Stimulated activated CD4-positive, alpha-beta T cell treated with anti-CD3 and anti-CD28 coated beads, Interleukin-2, amount 100 ng/mL, for 4 hours (primary cell): Measurements from ENCODE around the gene TREM1.
"Not testable (repeated sequence)": the region's sequence is repeated elsewhere in the genome, so short reads cannot be mapped to it uniquely, and the experiment has no call there.

Experiments
- DNase-seq: peaks from one replicate; pipeline ENCODE4 v3.0.0-alpha.2; 2020; ENCODE audit warnings: low read depth

Gene TREM1

DNA sequence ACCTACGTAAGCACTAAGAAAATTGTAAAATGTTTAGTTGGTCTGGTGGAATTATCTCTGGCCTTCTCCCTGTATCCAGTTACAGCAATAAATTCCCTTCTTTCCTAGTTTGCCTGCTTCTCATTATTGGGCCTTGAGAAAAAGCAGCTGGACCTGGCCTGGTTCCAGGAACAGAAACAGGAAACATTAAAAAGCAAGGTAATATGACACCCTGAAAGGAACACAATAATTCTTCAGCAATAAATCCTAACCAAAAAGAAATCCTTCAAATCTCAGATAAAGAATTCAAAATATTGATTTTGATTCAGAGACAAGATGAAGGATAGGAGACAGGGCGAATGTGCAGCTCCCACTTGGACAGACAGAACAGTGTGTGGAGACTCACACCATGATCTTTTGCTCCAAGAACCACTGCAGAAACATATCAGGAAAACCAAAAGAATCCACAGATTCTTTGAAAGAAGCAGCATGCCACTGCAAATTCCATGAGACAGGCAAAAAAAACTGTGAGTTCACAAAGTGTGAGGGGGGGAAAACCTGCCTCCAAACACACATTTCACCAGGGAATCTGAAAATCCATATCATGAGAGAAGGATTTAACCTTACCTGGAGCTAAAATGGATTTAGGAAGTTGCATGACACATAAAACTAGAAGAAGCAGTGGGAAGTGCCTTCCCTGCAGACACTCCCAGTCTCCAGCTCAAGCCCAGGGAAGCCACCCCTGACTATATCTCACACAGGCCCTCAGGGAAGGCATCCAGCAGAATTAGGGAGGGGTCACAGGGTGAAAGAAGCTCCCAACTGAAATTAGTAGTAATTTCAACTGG, 28.9 kb downstream of the TREM1 start:
- DNase-seq = no peak

DNA sequence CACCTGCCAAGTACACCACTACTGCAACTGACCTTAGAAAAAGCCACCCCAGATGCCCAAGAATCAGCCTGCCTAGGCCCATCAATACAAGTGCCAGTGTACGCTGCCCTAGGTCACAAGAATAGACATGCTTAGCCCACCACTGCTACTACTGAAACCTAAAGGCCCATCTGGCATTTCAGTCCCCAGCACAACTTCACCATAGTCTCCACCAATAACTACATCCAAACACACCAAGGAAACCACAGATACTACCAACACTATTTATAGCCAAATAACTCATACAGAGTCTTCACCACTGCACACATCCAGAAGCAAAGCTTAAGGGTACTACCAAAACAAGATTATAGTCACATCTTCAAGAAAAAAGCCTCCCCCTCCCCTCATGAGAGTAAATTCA, 30.1 kb downstream of the TREM1 start:
- DNase-seq = no peak

DNA sequence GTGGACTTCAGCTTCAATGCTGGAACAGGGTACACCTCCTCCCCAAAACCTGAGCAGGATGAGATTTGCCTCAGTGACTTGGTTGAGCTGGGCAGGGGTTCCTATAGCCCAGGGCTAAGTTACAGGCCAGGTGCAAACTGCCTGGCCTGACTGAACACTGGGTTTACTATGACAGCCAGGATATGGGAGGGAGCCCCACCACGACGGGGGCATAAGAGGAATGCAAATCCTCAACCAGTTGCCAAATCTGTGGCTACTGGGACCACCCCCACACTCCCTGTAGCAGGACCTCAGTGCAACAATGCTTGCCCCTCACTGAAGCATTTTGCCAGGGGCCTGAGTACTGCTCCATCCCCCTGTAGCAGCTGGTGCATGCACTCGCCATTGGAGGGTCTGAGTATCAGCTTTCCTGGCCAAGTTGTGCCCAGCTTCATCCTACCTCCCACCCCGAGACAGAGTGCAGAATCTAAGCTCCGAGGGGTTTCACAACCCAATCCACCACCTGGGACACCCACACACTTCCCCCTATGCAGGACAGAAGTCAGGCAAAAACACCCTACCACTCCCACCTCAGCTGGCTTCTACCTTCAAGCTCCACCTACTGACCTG, 30.7 kb downstream of the TREM1 start:
- DNase-seq = no peak

DNA sequence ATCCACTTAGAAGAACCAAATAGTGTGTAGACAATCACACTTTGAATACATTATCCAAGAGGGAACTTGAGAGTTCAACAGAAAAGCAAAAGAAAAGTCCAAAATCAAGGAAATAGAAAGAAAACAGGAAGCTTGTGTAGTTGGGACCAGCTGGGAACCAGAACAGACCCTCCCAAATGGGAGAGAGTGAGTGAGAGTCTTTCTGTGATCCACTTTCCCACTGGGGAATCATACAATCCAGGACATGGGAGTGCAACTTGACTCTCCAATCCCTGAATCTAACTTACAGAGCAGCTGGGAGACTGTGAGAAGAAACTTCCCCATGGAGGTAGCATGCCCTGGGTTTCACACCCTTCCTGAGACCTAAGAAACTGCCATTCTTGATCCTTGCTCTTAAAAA, 31.4 kb downstream of the TREM1 start:
- no peak for DNase-seq

DNA sequence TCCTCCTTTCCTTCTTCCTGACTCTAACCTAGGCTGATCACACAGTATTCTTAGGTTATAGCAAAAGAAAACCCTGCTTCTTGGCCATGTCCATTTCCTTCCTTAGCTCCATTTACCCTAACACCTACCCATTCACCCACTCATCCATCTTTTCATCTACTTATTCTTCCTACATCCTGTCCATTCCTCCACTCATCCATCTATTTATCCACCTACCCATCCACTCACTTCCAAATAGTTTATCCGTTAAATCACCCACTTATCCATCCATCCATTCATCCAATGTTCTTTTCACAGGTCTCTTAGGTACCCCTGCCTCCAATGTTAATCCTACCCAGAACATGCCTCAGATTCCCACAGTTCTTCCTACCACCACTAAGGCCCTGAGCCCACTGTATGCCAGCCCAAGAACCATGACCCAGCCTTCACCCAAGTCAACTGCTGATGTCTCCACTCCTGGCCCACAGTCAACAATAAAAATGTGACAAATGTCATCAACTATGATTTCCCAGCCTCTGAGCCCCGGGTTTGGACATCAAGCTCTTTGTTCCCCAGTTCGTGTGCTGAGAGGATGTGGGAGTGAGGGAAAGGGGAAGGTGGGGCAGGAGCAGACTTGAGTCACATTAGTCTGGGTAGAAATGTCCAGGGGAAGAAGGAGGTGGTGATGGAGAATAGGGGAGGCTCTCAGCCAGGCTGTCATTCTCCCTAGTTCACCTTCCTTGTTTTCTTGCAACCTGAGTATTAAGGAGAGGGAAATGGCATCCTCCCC, 33.9 kb downstream of the TREM1 start:
- DNase-seq = no peak

DNA sequence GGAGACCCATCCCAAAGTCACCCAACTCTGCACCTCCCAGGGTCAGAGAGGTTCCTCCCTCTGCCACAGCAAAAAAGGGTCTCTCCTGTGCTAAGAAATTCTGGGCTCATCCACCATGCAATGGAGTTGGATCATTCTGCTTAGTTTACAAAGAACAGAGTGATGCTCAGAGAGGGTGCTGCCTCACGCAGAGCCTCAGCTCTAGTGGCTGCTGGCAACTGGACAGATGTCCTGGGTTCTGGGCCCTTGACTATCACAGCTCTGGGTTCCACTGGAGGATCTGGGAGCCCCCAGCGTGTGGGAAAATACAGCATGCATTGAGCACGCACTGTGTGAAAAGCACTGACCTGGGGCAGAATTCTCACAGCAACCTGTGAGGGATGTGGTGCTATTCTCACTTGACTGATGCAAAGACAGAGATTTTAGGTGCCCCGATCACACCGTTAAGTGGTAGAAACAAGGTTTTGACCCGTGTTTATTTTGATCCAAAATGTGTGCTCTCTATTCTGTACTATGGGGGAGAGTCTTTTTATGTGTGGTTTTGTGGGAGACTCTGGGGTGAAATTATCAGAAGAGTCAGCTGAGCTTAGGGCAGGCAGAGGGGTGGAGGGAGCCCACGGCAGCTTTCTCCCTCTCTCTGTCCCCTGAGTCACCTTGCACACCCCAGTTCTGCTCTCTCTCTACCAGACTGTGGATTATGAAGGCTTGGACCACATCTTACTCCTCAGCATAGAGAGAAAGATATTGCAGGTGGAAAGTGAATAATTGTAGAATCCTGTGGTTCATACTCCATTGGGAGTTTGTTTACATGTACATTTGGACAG, 38.4 kb downstream of the TREM1 start:
- DNase-seq = no peak

DNA sequence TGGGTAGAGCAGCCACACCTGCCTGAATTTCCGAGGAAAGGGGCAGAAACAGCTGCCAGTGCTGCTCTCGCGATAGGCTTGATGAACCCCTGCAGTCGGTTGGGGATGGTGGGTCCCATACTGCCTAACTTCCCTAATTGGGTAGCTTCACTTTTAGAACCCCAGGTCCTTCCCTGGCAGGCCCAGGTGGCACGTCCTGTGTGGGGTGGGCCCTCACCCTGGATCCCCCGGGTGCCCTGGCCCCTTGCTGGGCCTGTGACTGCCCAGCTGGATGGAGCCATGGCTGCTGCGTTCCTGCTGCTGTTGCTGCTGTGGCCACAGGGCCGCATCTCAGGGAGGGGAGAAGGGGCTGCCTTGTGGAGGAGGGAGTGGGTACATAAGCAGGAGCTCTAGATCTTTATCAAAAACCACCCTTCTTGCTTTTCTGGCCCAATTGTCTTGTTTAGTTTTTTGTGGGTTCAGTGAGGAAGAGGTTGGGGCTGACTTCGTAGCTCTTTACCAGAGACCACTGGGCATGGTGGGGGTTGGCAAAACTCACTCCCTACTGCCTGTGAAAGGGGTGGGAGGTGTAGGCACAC, 39.1 kb downstream of the TREM1 start:
- DNase-seq = no peak

DNA sequence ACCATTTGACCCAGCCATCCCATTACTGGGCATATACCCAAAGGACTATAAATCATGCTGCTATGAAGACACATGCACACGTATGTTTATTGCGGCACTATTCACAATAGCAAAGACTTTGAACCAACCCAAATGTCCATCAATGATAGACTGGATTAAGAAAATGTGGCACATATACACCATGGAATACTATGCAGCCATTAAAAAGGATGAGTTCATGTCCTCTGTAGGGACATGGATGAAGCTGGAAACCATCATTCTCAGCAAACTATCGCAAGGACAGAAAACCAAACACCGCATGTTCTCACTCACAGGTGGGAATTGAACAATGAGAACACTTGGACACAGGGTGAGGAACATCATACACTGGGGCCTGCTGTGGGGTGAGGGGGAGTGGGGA, 40.0 kb downstream of the TREM1 start:
- not testable (repeated sequence) for DNase-seq

DNA sequence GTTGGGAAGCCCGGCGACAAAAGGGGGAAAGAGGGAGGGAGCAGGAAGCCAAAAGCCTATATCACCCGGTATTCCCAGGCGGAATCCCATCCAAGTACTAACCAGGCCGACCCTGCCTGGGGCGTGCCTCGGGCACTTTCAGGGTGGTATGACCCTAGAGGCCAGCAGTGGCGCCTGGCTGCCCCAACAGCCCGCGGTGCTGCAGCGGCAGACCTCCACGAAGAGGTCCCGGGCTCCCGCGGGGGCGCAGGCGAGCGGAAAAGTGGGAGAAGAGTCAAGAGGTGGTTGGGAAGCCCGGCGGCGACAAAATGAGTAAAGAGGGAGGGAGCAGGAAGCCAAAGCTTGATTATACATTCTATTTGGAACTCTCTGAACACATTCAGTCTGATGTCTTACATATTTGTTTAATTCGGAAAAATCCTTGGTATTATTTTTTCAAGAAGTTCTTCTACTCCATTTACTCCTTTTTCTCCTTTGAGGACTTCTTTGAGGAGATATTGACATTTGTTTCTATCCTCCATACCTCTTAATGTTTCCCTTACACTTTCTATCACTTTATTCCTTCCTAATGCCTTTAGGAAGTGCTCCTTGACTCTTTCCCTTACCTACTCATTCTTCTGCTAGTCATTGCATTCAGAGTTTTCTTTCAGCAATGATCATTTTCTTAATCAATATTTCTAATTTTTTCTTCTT, 46.9 kb downstream of the TREM1 start:
- no peak for DNase-seq

DNA sequence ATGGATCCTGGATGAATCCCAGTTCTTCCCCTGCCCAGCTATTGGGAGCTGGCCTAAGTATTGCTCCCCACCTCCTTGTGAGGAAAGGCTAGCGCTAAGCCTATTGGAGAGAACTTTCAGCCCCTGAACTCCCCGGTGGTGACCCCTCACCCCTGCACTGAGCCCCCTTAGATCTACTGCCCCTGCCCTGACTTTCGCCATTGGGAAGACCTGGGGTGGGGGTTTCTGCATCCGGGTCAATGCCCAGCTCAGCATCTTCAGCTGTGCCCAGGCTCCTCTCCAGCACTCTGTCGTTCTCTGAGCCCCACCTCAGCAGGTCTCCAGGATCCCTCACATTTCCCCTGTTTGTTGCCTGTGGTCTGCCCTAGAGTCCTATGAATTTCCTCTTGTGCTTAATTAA, 49.4 kb downstream of the TREM1 start:
- DNase-seq = no peak

DNA sequence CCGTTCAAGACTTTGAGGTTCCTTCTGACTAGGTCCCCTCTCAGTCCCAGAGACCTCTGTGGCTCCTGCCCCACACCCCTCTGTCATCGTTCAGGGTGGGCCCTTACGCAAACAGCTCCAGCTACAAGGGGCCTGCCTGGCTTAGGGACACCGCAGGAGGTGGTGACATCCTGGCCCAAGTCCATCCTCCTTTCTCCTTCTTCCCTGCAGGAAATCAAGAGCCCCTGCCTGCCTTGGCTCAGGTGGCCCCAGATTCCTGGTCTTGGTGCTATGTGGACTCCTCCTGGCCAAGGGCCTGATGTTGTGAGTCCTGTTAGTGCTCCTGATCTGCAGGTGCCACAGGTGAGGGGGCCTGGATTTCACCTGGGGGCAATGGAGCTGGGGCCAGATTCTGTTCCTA, 50.2 kb downstream of the TREM1 start:
- DNase-seq = no peak

DNA sequence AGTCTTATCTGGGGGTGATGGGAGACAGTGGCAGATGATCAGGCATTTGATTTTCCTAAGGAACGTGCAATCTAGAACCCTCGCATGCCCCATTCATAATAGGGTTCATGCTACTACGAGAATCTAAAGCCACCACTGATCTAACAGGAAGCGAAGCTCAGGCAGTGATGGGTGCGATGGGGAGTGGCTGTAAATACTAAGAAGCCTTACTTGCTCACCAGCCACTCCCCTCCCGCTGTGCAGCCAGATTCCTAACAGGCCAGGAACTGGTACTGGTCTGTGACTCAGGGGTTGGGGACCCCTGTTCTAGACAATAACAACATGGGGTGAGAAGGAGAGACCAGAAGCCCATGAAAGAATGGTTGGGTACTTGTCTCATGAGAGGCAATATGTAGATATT, 53.8 kb downstream of the TREM1 start:
- no peak for DNase-seq

DNA sequence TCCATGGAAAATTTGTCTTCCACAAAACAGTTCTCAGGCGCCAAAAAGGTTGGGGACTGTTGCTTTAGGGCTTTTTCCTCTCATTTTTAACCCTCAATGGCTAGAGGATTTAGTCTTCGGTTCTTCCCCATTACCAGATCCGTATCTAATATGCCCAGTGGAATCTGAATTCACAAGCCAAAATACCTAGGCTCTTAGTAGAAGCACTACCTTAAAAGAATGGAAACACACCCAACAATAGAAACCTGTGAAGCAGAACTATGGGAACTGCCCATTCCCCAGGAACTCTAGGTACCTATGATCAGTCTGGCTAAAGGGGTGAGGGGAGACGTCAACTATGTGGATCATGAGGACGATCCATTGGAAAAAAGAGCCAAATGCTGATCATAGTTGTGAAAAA, 55.2 kb downstream of the TREM1 start:
- no peak for DNase-seq

DNA sequence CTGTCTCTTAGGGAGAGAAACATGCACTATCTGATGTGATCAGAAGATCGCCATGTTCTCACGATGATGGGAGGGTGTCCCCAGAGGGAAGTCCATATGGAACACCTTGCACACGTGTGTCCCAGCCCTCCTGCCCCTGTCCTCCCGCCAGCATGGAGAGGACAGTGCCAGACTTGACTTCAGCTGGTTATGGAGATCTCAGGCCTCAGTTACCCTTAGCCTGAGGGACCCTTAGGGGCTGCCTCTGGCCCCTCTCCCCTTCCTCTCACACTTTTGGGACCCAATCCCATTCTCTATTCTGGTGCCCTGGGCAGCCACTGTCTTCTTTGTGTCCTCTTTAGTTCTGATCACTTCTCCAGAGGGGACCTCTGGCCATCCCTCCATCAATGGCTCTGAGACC, 56.8 kb downstream of the TREM1 start:
- no peak for DNase-seq

DNA sequence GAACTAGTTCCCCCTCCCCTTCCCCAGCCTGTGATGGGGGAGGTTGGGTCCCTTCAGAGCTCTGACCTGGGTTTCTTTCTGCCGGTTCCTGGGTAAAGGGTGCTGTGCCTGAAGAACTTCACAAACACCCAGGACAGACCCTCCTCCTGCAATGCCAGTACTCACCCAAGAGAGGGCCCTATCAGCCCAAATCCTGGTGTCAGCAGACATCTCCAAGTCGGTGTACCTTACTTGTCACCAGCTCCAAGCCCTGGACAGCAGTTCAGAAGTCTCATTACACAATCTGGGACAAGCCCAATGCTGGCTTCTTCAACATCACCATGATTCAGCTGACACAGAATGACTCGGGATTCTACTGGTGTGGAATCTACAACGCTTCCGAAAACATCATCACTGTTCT, 57.9 kb downstream of the TREM1 start:
- no peak for DNase-seq

DNA sequence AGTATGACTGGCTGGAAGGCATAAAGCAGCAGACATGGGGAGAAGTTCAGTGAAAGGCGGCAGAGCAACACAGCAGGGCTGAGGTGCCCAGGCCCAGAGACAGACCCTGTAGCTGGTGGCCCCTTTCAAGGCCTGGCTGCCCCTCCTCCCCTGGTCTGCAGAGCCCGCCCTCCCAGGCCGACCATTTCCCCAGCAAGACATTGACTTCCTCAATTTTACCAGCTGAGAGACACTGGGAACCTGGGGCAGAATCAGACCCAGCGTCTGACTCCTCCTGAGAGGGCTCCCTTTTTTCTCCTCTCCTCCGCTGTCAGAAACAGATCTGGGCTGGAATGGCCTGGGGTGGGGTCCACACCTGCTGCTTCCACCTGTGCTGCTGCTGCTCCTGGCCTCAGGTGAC, 58.4 kb downstream of the TREM1 start, which contains the start of gene TREML4:
Gene TREML4, plus strand, starts transcription at position 254 of the 400 bp plus-strand sequence. Its CDS starts 79 bp downstream, at position 333.
- no peak for DNase-seq

DNA sequence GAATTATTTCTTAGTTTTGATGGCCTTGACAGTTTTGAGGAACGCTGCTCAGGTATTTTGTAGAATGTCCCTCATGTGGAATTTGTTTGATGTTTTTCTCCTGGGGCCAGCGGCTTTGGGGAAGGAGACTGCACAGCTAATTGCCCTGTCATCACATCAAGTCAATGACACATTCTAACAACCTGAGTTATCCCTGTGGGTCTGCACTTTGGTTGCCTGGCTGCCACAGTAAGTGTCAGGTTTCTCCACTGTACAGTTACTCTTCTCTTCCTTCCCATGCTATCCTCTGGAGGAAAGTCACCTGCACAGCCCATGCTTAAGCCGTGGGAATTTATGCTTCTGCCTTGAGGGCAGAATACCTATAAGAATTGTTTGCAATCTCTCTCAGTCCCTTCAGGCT, 59.7 kb downstream of the TREM1 start:
- no peak for DNase-seq

DNA sequence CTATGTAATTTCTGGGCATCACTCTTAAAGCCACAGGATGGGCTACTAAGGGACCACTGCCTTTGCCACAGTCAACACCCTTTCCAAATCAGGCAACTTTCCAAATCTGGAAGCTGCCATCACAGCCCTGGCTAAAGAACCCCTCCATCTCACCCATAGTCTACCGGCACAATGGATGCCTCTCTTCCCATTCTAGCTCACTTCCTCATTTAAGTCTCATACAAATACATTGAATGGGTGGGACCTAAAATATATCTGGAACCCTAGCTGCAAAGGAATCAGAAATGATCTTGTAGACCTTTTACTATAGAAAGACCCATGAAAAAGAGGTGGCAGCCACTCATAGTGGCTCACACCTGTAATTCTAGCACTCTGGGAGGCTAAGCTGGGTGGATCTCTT, 61.7 kb downstream of the TREM1 start:
- DNase-seq = no peak
